ENCODE data around the gene UROC1. TPM values are rescaled to one million over a fixed set of nuclear protein-coding genes. Genes with fewer than 3 reads are reported as not detected.

Gene UROC1
- total and polyA plus RNA-seq, 9 of the 15 experiments (the other 6 are each of a cell fraction or from before 2014, with no cell fraction given), result not detected

DNA sequence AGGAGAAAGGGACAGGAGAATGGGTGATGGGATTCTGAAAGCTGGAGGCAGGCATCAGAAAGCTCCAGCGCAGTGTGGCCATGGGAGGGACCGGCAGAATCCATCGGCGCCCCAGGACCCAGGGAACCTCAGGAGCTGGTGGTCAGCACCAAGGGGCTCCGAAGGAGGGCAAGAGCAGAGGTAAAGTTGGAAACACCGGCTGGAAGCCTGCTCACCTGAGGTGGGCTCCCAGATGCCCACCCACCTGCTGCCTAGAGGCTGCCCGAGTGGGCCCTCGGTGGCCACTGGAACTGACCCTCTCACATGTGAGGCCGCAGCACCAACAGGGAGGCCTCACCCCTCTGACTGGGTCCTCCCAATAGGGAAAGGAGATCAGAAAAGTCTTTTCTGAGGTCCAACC lies 31.6 kb downstream of the UROC1 start:
- DNase-seq (ENCODE audit: extremely low read depth in 1 of 4, low spot score in 3 of 4) (no peak), ATAC-seq (no peak), FAIRE-seq (no peak)
- Histone ChIP-seq H3K4me2 (ENCODE audit: insufficient read depth, low read length) (no peak overlapping the region), H3K4me1 (replicated peaks in 1 of 2; ENCODE audit: control insufficient read depth in 2 of 2, insufficient read depth in 2 of 2, low read length in 2 of 2) (no peaks in the 10 kb centered on the region; a peak in 2 of 5 replicates), H3K27ac (ENCODE audit: extremely low read depth, low read depth, low read length) (no peak overlapping the region), H2AFZ (ENCODE audit: low read depth, low read length) (no peak overlapping the region), H3K36me3 (ENCODE audit: control insufficient read depth, insufficient read depth, low read length) (no peaks in the 10 kb centered on the region), H3K79me2 (ENCODE audit: control insufficient read depth, insufficient read depth, low read length) (no peaks in the 10 kb centered on the region), H3K27me3 (ENCODE audit: control insufficient read depth in 2 of 2, insufficient read depth in 2 of 2, low read length in 2 of 2) (peaks cover 10 to 40% of the 10 kb centered on the region in 2 experiments; a peak in 4 of 5 replicates), H3K9me3 (replicated peaks; ENCODE audit: control insufficient read depth, insufficient read depth, low read depth, low read length) (no peaks in the 10 kb centered on the region), H3K4me3 (no peak overlapping the region), H3K9ac (ENCODE audit: insufficient read depth in 1 of 2, low read depth in 2 of 2, low read length in 2 of 2) (no peak overlapping the region), H4K20me1 (replicated peaks; ENCODE audit: control insufficient read depth, insufficient read depth, low read length) (no peaks in the 10 kb centered on the region), H3K9me1 (ENCODE audit: control insufficient read depth, insufficient read depth, low read length) (no peaks in the 10 kb centered on the region)
- intact Hi-C loops (cut with micrococcal nuclease) (no loop called here), in situ Hi-C loops (cut with MboI) (no loop called here)
- CTCF ChIA-PET (ENCODE audit: low intra/inter-chr PET ratio), result no interaction called here
- POLR2A ChIA-PET, result no interaction called here
- TF ChIP-seq NFE2L1 (tag; IDR thresholded peaks at IDR 0.05; ENCODE audit: borderline replicate concordance, low read depth) (no peak), DACH1 (IDR thresholded peaks at IDR 0.05; ENCODE audit: partially characterized antibody) (no peak), KDM4B (IDR thresholded peaks at IDR 0.05; ENCODE audit: borderline replicate concordance in 2 of 2, low read depth in 1 of 2) (no peak), U2AF2 (optimal IDR thresholded peaks at IDR 0.05; ENCODE audit: low read depth, low read length) (no peak), SETDB1 (IDR thresholded peaks at IDR 0.05; ENCODE audit: low read length) (no peak), TCF7L2 (IDR thresholded peaks at IDR 0.05; ENCODE audit: low read depth, low read length) (no peak), MYC (IDR thresholded peaks at IDR 0.05; ENCODE audit: low read depth, low read length) (no peak), MYC (CRISPR knock-in tag; IDR thresholded peaks at IDR 0.05; ENCODE audit: borderline replicate concordance, low read depth) (no peak), ZNF133 (CRISPR knock-in tag; IDR thresholded peaks at IDR 0.05) (no peak), ZFPM2 (CRISPR knock-in tag; IDR thresholded peaks at IDR 0.05) (no peak), SIRT6 (IDR thresholded peaks at IDR 0.05; ENCODE audit: low read depth, low read length) (no peak)
- TF ChIP-seq, protein P1, sequence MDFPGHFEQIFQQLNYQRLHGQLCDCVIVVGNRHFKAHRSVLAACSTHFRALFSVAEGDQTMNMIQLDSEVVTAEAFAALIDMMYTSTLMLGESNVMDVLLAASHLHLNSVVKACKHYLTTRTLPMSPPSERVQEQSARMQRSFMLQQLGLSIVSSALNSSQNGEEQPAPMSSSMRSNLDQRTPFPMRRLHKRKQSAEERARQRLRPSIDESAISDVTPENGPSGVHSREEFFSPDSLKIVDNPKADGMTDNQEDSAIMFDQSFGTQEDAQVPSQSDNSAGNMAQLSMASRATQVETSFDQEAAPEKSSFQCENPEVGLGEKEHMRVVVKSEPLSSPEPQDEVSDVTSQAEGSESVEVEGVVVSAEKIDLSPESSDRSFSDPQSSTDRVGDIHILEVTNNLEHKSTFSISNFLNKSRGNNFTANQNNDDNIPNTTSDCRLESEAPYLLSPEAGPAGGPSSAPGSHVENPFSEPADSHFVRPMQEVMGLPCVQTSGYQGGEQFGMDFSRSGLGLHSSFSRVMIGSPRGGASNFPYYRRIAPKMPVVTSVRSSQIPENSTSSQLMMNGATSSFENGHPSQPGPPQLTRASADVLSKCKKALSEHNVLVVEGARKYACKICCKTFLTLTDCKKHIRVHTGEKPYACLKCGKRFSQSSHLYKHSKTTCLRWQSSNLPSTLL (IDR thresholded peaks at IDR 0.05), result no peak
- TF ChIP-seq, protein P2, sequence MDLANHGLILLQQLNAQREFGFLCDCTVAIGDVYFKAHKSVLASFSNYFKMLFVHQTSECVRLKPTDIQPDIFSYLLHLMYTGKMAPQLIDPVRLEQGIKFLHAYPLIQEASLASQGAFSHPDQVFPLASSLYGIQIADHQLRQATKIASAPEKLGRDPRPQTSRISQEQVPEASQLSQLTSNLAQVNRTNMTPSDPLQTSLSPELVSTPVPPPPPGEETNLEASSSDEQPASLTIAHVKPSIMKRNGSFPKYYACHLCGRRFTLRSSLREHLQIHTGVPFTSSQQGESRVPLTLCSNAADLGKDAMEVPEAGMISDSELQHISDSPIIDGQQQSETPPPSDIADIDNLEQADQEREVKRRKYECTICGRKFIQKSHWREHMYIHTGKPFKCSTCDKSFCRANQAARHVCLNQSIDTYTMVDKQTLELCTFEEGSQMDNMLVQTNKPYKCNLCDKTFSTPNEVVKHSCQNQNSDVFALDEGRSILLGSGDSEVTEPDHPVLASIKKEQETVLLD (IDR thresholded peaks at IDR 0.05), result no peak
- BruUV-seq (replicated peaks), result no TSS peak
- WGBS (ENCODE audit: insufficient coverage, low coverage, missing lambda C conversion rate), result 53% methylated on average over 5 of the region's 9 CpGs
